GM12865 (cell line): Measurements from ENCODE around the gene FBXW7.
A peak's percentile ranks its signal among the peaks of the same experiment; 100 is the strongest.

Experiments
- DNase-seq: peaks from one replicate; pipeline ENCODE4 v3.0.0; 2010; ENCODE audit warnings: low read depth
- H3K4me3 ChIP-seq: 2 replicates; pipeline ENCODE4 v1.5.1; 2011; ENCODE audit warnings: mild to moderate bottlenecking, low read depth, low read length, control low read depth
- TF ChIP-seq, protein P1 (sequence below): IDR thresholded peaks from 2 replicates; pipeline ENCODE4 v1.5.1; 2011; ENCODE audit warnings: low read length, control low read depth, low read depth, inconsistent platforms; ENCODE audit not compliant: insufficient read depth; ENCODE audit errors: missing control alignments

FBXW7 gene

DNA sequence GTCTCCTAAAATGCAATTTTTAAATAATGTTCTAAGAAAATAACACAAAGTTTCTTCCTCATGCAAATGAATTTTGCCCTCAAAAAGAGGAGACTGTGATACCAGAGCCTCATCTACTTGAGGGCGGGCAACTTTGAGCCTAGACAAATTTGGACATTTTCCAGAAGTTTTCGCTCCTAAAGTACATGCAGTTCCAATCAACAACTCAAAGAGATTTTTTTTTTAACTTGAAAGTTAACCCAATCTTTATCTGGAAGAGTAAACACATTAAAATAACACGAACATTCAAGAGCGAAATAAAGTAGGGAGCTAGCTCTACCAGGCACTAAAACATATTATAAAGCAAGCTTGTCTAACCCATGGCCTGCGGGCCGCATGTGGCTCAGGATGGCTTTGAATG, 29.4 kb upstream of the FBXW7 start:
- H3K4me3 ChIP-seq: no peak overlapping the region
- DNase-seq: no peak
- TF ChIP-seq, protein P1, sequence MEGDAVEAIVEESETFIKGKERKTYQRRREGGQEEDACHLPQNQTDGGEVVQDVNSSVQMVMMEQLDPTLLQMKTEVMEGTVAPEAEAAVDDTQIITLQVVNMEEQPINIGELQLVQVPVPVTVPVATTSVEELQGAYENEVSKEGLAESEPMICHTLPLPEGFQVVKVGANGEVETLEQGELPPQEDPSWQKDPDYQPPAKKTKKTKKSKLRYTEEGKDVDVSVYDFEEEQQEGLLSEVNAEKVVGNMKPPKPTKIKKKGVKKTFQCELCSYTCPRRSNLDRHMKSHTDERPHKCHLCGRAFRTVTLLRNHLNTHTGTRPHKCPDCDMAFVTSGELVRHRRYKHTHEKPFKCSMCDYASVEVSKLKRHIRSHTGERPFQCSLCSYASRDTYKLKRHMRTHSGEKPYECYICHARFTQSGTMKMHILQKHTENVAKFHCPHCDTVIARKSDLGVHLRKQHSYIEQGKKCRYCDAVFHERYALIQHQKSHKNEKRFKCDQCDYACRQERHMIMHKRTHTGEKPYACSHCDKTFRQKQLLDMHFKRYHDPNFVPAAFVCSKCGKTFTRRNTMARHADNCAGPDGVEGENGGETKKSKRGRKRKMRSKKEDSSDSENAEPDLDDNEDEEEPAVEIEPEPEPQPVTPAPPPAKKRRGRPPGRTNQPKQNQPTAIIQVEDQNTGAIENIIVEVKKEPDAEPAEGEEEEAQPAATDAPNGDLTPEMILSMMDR: no peak

- H3K4me3 ChIP-seq: no peak overlapping the region
- TF ChIP-seq, protein P1: no peak
- DNase-seq: no peak
These were observed 28.4 kb upstream of the FBXW7 start for GRCh38 chr4:152564336-152564735.

DNA sequence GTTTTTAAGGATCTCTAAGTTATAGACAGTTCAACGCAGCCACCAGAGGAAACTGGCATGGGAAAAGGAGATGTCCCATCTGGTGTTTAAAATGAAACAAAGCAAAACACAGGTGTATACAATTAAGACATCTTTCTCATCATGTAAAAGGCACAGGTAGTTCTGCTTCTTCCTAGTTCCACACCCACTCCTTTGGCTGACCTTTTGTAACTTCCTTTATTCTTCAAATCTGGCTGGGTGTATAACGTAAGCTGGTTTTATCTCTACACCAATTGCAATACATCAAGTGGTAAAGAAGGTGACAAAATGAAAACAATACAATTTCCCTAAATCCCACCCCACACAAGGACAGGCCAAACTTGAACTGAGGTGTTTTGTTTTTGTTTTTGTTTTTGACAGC, 27.3 kb upstream of the FBXW7 start:
- no peak for DNase-seq
- TF ChIP-seq, protein P1: no peak

GRCh38 chr4:152559641-152560040, 23.7 kb upstream of the FBXW7 start:
- DNase-seq: peak; percentile 57
- TF ChIP-seq, protein P1: no peak
- H3K4me3 ChIP-seq: peak overlapping the region; percentile 32; the same call in 1 of the 2 replicates

More for the DNA sequence above, 27.3 kb upstream of the FBXW7 start:
- no peak overlapping the region for H3K4me3 ChIP-seq

GRCh38 chr4:152558396-152558795, 22.5 kb upstream of the FBXW7 start:
- DNase-seq: no peak
- TF ChIP-seq, protein P1: no peak
- no peak overlapping the region for H3K4me3 ChIP-seq

DNA sequence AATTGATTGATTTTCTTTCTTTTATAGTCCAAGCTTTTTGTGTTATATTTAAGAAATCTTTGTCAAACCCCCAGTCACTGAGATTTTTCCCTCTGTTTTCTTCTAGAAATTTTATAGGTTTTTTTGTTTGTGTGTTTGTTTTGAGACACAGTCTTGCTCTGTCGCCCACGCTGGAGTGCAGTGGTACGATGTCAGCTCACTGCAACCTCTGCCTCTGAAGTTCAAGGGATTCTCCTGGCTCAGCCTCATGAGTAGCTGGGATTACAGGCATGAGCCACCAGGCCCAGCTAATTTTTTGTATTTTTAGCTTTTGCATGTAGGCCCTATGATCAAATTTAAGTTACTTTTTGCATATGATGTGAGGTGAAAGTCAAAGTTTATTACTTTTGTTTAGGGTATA, 20.9 kb upstream of the FBXW7 start:
- DNase-seq: no peak
- peak overlapping the region; percentile 56 for H3K4me3 ChIP-seq
- TF ChIP-seq, protein P1: no peak

- DNase-seq: peak; percentile 65
- H3K4me3 ChIP-seq: peak overlapping the region; percentile 56
- TF ChIP-seq, protein P1: no peak
These were observed 20.4 kb upstream of the FBXW7 start for GRCh38 chr4:152556283-152556682.
